Astrocyte (in vitro differentiated cells and primary cell): ENCODE data around the gene DOCK1. TPM values are rescaled to one million over a fixed set of nuclear protein-coding genes. Genes with fewer than 3 reads are reported as not detected.

Experiments
- DNase-seq: peaks from one replicate; pipeline ENCODE4 v3.0.0-alpha.2; 2010; ENCODE audit warnings: low read depth
- FAIRE-seq: peaks from 2 replicates; lab custom pipeline; 2011; peaks lifted over from hg19 to GRCh38; lab: Jason Lieb, UNC
- H2AFZ ChIP-seq: 2 replicates; pipeline ENCODE4 v1.6.0; 2012; ENCODE audit warnings: low read depth, low read length, inconsistent platforms
- H3K27ac ChIP-seq: 2 replicates; pipeline ENCODE4 v1.5.1; 2011; ENCODE audit warnings: low read depth, low read length, inconsistent platforms
- H3K27me3 ChIP-seq: 2 replicates; pipeline ENCODE4 v1.6.0; 2011; ENCODE audit warnings: low read length, inconsistent platforms; ENCODE audit not compliant: insufficient read depth
- H3K36me3 ChIP-seq: 2 replicates; pipeline ENCODE4 v1.5.1; 2011; ENCODE audit warnings: low read length, inconsistent platforms; ENCODE audit not compliant: insufficient read depth
- H3K4me1 ChIP-seq: 2 replicates; pipeline ENCODE4 v1.5.1; 2011; ENCODE audit warnings: low read length, inconsistent platforms; ENCODE audit not compliant: insufficient read depth
- H3K4me2 ChIP-seq: 2 replicates; pipeline ENCODE4 v1.6.0; 2012; ENCODE audit warnings: low read length, inconsistent platforms
- H3K4me3 ChIP-seq: 2 replicates; pipeline ENCODE4 v1.5.1; 2011; ENCODE audit warnings: low read depth, mild to moderate bottlenecking, low read length, inconsistent platforms; ENCODE audit not compliant: insufficient read depth
- H3K79me2 ChIP-seq: 2 replicates; pipeline ENCODE4 v1.6.0; 2012; ENCODE audit warnings: mild to moderate bottlenecking, low read length, inconsistent platforms; ENCODE audit not compliant: insufficient read depth
- H3K9ac ChIP-seq: 2 replicates; pipeline ENCODE4 v1.6.0; 2012; ENCODE audit warnings: mild to moderate bottlenecking, low read length, inconsistent platforms
- H3K9me3 ChIP-seq: 2 replicates; pipeline ENCODE4 v1.5.1; 2012; ENCODE audit warnings: low read depth, mild to moderate bottlenecking, low read length, inconsistent platforms; ENCODE audit not compliant: insufficient read depth
- H4K20me1 ChIP-seq: 2 replicates; pipeline ENCODE4 v1.6.0; 2012; ENCODE audit warnings: low read length, inconsistent platforms; ENCODE audit not compliant: insufficient read depth
- H3K27ac Mint-ChIP-seq: one replicate; pipeline ENCODE4 v1.8.0; 2021; ENCODE audit warnings: mild to moderate bottlenecking, mixed read lengths; ENCODE audit not compliant: unreplicated experiment
- H3K27me3 Mint-ChIP-seq: one replicate; pipeline ENCODE4 v1.8.0; 2021; ENCODE audit warnings: low read depth, mixed read lengths; ENCODE audit not compliant: unreplicated experiment
- H3K36me3 Mint-ChIP-seq: one replicate; pipeline ENCODE4 v1.8.0; 2021; ENCODE audit warnings: low read depth, mixed read lengths; ENCODE audit not compliant: unreplicated experiment
- H3K4me1 Mint-ChIP-seq: one replicate; pipeline ENCODE4 v1.8.0; 2021; ENCODE audit warnings: low read depth, mixed read lengths; ENCODE audit not compliant: unreplicated experiment
- H3K4me3 Mint-ChIP-seq: one replicate; pipeline ENCODE4 v1.8.0; 2021; ENCODE audit warnings: mild to moderate bottlenecking, moderate library complexity, mixed read lengths; ENCODE audit not compliant: unreplicated experiment
- H3K9me3 Mint-ChIP-seq: one replicate; pipeline ENCODE4 v1.8.0; 2021; ENCODE audit warnings: mild to moderate bottlenecking, mixed read lengths; ENCODE audit not compliant: unreplicated experiment
- CTCF ChIP-seq: IDR thresholded peaks from 2 replicates; pipeline ENCODE4 v1.5.1; 2011; ENCODE audit warnings: low read depth, mild to moderate bottlenecking, inconsistent platforms, low read length, moderate library complexity; ENCODE audit not compliant: insufficient read depth
- EZH2 ChIP-seq: IDR thresholded peaks from 2 replicates; pipeline ENCODE4 v1.6.1; 2012; ENCODE audit warnings: mild to moderate bottlenecking, low read length, inconsistent platforms; ENCODE audit not compliant: insufficient read depth
- total RNA-seq: library from RNA; stranded (reverse); gene quantifications from 2 replicates; pipeline ENCODE4 v1.2.1, GENCODE V29; 2021

Gene DOCK1
- total RNA-seq, 1 donor from 2014 or later, result 42.5 TPM

- Mint-ChIP-seq H3K27ac (no peak overlapping the region), H3K9me3 (peaks cover 2% of the 10 kb centered on the region), H3K27me3 (no peaks in the 10 kb centered on the region), H3K36me3 (peaks cover 17% of the 10 kb centered on the region), H3K4me3 (peak overlapping the region; percentile 24), H3K4me1 (peaks cover 23% of the 10 kb centered on the region)
- Histone ChIP-seq H3K4me3 (no peak overlapping the region), H3K27ac (no peak overlapping the region), H3K36me3 (no peaks in the 10 kb centered on the region), H2AFZ (no peak overlapping the region), H3K4me1 (peaks cover 21% of the 10 kb centered on the region), H4K20me1 (peaks cover 24% of the 10 kb centered on the region), H3K9ac (no peak overlapping the region), H3K27me3 (no peaks in the 10 kb centered on the region), H3K9me3 (no peaks in the 10 kb centered on the region), H3K4me2 (no peak overlapping the region), H3K79me2 (peaks cover 35% of the 10 kb centered on the region)
- FAIRE-seq (no peak), DNase-seq (no peak)
- no peak for TF ChIP-seq EZH2
- no peak for TF ChIP-seq CTCF
Observed at GRCh38 chr10:126903656-126904360, 1.4 kb upstream of the DOCK1 start.

- Histone ChIP-seq H4K20me1 (peaks cover 30% of the 10 kb centered on the region), H3K9me3 (no peaks in the 10 kb centered on the region), H2AFZ (peak overlapping the region; percentile 82), H3K4me2 (peak overlapping the region; percentile 97), H3K9ac (peak overlapping the region; percentile 89), H3K36me3 (no peaks in the 10 kb centered on the region), H3K27me3 (no peaks in the 10 kb centered on the region), H3K4me3 (peak overlapping the region; percentile 65), H3K4me1 (peaks cover 23% of the 10 kb centered on the region), H3K79me2 (peaks cover 42% of the 10 kb centered on the region), H3K27ac (no peak overlapping the region)
- FAIRE-seq (no peak), DNase-seq (no peak)
- H3K4me3 Mint-ChIP-seq, result peak overlapping the region; percentile 83
- peaks cover 23% of the 10 kb centered on the region for H3K4me1 Mint-ChIP-seq
- no peaks in the 10 kb centered on the region for H3K27me3 Mint-ChIP-seq
- H3K9me3 Mint-ChIP-seq, result peaks cover 2% of the 10 kb centered on the region
- peak overlapping the region; percentile 26 for H3K27ac Mint-ChIP-seq
- H3K36me3 Mint-ChIP-seq, result peaks cover 12% of the 10 kb centered on the region
- no peak for TF ChIP-seq EZH2
- no peak for TF ChIP-seq CTCF
Observed at GRCh38 chr10:126904516-126904817, 761 bp upstream of the DOCK1 start.
